ENCODE results near the gene RNF144A.
"Not testable (repeated sequence)": the region's sequence is repeated elsewhere in the genome, so short reads cannot be mapped to it uniquely, and the experiment has no call there.

Gene RNF144A

DNA sequence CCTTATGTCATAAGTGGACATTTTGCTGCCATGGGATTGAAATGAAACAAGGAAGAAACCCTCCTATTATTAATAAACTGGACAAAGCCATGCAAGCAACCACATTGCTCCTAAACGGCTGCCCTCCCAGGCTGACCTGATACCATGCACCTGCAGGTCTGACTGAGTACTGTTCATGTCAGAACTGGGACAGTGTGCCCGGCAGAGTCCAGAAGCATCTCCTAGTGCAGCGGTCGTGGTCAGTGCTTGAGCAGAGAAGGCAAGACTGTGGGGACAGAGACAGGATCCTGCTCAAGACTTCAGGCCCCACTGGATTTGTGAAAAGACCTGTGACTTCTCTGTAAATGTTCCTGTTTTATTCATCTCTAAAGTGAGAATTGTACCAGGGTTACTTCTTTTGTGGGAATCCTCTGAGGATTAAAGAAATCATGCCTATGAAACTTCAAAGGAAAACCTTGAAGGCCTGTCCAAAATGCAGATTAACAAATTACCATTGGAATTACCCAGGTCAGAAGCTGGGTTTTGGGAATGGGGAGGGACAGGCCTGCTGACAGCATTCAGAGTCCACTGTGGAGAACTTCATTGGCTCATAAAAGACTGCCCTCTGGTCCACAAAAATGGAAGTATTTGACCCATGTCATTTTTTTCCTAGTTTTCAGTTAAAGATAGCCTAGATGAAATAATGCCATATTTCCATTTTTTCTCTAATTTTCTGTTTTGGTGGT lies 13.9 kb downstream of the RNF144A start:
- H3K27me3 Mint-ChIP-seq = no peaks in the 10 kb centered on the region
- peaks cover 74% of the 10 kb centered on the region for H3K4me1 Mint-ChIP-seq (ENCODE audit: low read depth)
- H3K9me3 Mint-ChIP-seq = peaks cover 9% of the 10 kb centered on the region
- H3K36me3 Mint-ChIP-seq (ENCODE audit: low read depth) = peaks cover 51% of the 10 kb centered on the region
- H3K4me3 Mint-ChIP-seq = no peak overlapping the region
- DNase-seq = no peak
- H3K27ac Mint-ChIP-seq = no peak overlapping the region

DNA sequence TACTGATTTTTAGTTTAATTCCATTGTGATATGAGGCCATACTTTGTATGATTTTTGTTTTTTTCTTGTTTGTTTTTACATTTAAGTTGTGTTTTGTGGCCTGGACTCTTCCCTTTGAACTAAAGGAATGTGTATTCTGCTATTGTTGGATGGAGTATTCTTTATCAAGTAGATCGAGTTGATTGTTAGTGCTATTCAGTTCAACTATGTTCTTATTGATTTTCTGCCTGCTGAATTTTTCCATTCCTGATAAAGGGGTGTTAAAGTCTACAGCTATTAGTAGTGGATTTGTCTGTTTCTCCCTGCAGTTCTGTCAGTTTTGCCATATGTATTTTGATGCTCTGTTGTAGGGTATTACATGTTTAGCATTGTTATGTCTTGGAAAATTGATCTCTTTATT lies 14.5 kb downstream of the RNF144A start:
- Mint-ChIP-seq H3K27ac (no peak overlapping the region), H3K36me3 (ENCODE audit: low read depth) (peaks cover 44% of the 10 kb centered on the region), H3K4me1 (ENCODE audit: low read depth) (peaks cover 76% of the 10 kb centered on the region), H3K27me3 (no peaks in the 10 kb centered on the region), H3K9me3 (peaks cover 9% of the 10 kb centered on the region), H3K4me3 (no peak overlapping the region)
- no peak for DNase-seq

DNA sequence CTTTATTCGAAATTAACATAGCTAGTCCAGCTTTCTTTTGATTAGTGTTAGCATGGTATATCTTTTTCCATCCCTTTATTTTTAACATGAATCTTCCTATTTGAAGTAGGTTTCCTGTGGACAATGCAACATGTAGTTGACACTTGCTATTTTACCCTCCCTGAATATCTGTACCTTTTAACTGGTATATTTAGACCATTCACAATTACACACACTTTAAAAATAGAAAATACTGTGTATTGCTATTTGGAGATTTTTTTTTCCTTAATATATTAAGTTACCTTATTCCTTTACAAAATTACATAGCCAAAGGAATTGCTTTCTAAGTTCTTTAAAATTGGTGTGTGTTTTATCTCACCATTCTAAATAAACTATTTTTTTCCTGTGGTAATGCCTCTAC lies 15.0 kb downstream of the RNF144A start:
- Mint-ChIP-seq H3K27me3 (no peaks in the 10 kb centered on the region), H3K36me3 (ENCODE audit: low read depth) (peaks cover 40% of the 10 kb centered on the region), H3K27ac (no peak overlapping the region), H3K4me3 (no peak overlapping the region), H3K9me3 (peaks cover 9% of the 10 kb centered on the region), H3K4me1 (ENCODE audit: low read depth) (peaks cover 76% of the 10 kb centered on the region)
- DNase-seq = no peak

DNA sequence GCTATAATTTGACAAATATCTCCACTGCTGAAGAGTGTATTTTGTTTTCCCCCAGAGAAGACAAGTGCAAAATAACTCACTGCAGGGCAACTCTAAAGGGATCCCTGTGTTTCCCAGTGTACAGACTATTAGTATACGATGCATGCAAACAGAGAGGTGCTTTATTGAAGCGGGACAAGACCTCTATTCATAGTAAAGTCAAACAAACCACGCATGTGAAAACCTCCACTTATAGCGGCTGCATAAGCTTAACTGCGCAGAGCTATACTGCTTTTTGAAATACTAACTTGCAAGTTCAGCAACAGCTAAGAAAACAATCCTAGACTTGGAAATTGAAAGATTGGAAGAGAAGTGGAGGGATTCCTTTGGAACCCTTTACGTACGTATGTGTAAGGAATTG lies 15.6 kb downstream of the RNF144A start:
- Mint-ChIP-seq H3K27ac (no peak overlapping the region), H3K4me1 (ENCODE audit: low read depth) (peaks cover 80% of the 10 kb centered on the region)

DNA sequence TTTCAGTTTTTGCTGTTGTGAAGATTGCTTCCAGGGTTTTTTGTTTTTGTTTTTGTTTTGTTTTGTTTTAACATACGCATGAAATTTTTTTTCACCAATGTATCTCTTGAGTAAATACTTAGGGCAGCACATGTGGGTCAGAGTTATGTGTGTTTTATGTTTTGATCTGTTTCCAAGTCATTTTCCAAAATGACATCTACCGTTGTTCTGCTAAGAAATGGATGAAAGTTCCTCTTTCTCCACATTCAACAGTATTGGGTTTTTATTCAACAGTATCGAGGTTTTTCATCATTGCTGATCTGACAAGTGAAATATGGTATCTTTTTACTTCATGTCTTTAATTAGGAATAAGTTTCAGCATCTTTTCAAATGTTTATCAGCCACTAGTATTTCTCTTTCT lies 16.7 kb downstream of the RNF144A start:
- Mint-ChIP-seq H3K36me3 (ENCODE audit: low read depth) (peaks cover 25% of the 10 kb centered on the region), H3K27me3 (no peaks in the 10 kb centered on the region), H3K9me3 (peaks cover 3% of the 10 kb centered on the region), H3K4me3 (no peak overlapping the region), H3K27ac (no peak overlapping the region), H3K4me1 (ENCODE audit: low read depth) (peaks cover 76% of the 10 kb centered on the region)
- no peak for DNase-seq

More for the DNA sequence above, 15.6 kb downstream of the RNF144A start:
- H3K4me3 Mint-ChIP-seq = no peak overlapping the region
- peaks cover 33% of the 10 kb centered on the region for H3K36me3 Mint-ChIP-seq (ENCODE audit: low read depth)
- H3K9me3 Mint-ChIP-seq = peaks cover 9% of the 10 kb centered on the region
- H3K27me3 Mint-ChIP-seq = no peaks in the 10 kb centered on the region
- DNase-seq = no peak

DNA sequence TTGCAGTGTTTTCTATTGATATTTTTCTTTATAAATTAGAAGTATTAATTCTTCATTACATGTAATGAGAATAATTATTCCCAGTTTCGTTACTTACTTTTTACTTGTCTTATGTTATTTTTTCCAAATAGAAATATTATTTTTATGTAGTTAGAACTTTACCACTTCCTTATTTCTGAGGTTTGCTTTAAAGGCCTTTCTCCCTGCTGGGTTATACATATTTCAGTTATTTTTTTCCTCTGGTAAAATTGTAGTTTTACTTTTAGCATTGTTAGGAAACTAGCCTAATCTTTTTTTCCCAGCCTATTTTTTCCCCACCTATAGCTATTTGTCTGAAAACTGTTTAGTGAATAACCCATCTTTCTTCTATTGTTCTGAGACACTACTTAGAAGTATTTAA lies 17.1 kb downstream of the RNF144A start:
- Mint-ChIP-seq H3K36me3 (ENCODE audit: low read depth) (peaks cover 22% of the 10 kb centered on the region), H3K27ac (no peak overlapping the region), H3K4me3 (no peak overlapping the region), H3K4me1 (ENCODE audit: low read depth) (peaks cover 76% of the 10 kb centered on the region), H3K9me3 (peaks cover 3% of the 10 kb centered on the region), H3K27me3 (no peaks in the 10 kb centered on the region)
- no peak for DNase-seq

DNA sequence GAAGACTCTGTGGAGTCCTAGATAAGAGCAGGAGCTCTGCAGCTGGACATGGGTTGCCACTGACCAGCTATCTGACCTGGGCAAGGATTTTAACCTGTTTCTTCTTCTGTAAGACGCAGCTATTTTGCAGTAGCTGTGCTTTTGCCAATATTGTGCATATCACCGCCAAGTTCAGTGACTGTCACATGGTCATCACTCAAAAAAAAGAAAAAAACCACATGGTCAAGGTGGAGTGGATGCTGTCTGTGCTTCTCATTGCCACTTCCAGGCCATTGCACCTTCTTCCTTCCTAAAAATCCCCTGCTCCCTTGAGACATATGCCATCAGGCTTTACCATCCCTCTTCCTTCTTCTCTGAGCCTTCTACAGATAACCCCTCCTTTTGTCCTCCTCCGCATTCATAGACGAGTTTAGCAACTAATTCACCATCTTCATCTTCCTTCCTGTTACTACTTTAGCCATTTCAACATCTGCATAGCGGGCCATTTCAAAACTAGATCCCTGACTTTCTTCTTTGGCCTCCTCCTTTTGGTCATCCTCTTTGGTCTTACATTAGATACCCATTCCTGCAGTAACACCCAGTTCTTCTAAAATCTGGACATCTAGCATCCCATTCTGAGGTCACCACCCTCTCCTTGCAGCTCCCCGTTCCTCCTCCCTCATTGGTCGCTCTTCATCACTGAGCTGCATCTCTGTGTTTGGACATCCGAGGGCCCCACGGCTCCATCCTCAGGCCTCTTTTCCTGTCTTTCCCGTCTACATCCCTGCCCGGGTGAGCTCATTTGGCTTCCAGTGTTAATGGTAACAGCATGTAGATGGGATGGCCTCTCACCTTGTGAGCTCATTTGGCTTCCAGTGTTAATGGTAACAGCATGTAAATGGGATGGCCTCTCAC lies 17.8 kb downstream of the RNF144A start:
- Mint-ChIP-seq H3K36me3 (ENCODE audit: low read depth) (peaks cover 18% of the 10 kb centered on the region), H3K27ac (no peak overlapping the region)

DNA sequence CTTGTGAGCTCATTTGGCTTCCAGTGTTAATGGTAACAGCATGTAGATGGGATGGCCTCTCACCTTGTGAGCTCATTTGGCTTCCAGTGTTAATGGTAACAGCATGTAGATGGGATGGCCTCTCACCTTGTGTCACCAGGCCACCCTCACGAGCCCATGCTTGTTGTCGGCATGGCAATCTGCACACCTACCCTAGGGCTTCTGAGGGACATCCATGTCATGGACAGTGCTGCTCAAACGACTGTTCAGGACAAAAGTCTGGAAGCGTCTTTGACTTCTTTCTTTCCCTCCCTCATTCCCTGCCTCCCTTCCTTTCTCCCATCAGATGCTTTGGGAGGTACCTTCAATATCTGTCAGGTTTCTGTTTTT lies 18.4 kb downstream of the RNF144A start:
- DNase-seq, H3K9me3 Mint-ChIP-seq, H3K4me3 Mint-ChIP-seq, H3K27me3 Mint-ChIP-seq, H3K27ac Mint-ChIP-seq: not testable (repeated sequence)
- H3K4me1 Mint-ChIP-seq (ENCODE audit: low read depth) = peaks cover 69% of the 10 kb centered on the region
- peaks cover 17% of the 10 kb centered on the region for H3K36me3 Mint-ChIP-seq (ENCODE audit: low read depth)

More for the DNA sequence above, 17.8 kb downstream of the RNF144A start:
- H3K9me3 Mint-ChIP-seq = peaks cover 3% of the 10 kb centered on the region
- peaks cover 70% of the 10 kb centered on the region for H3K4me1 Mint-ChIP-seq (ENCODE audit: low read depth)
- no peak overlapping the region for H3K4me3 Mint-ChIP-seq
- H3K27me3 Mint-ChIP-seq = no peaks in the 10 kb centered on the region
- DNase-seq = no peak

DNA sequence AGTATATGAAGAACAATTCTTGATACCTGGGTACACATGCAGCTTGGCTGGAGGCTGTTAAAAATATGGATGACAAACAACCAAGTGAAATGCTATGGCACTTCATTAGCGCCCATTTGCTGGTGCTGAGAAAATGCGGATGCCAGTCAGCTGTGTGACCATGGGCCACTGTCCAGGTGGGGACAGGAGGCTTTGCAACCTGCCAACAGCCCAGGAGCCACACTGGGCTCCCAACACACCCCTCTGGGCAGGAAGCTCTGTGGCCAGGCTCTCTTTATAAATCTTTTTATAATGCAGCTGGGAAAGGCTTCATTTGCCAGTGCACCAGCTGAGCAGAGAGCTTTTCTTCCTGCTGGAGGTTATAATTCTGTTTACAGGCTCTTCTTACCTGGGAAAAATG lies 19.9 kb downstream of the RNF144A start:
- H3K4me1 Mint-ChIP-seq (ENCODE audit: low read depth) = peaks cover 61% of the 10 kb centered on the region
- H3K27ac Mint-ChIP-seq = no peak overlapping the region

DNA sequence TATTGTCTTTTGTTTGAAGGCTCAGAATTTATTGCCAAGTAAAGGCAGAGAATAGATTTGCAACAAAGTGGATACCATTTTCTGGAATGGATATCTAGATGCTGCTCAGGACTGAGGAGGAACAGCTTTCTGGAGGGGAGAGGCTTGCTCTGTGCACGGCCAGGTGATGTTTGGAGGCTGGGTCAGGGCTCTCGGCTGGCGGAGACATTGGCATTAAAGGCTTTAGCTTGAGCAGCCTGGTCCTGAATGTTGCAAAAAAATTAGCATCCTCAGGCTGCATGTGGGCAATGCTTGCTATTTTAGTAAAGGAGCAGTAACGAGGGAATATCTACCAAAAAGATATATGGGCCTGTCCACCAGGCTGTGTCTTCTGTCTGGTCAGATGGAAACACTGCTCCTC lies 20.4 kb downstream of the RNF144A start:
- DNase-seq = no peak
- Mint-ChIP-seq H3K4me3 (no peak overlapping the region), H3K27me3 (no peaks in the 10 kb centered on the region), H3K9me3 (no peaks in the 10 kb centered on the region), H3K4me1 (ENCODE audit: low read depth) (peaks cover 60% of the 10 kb centered on the region), H3K27ac (no peak overlapping the region), H3K36me3 (ENCODE audit: low read depth) (peaks cover 22% of the 10 kb centered on the region)

More for the DNA sequence above, 19.9 kb downstream of the RNF144A start:
- H3K27me3 Mint-ChIP-seq = no peaks in the 10 kb centered on the region
- no peaks in the 10 kb centered on the region for H3K9me3 Mint-ChIP-seq
- peaks cover 19% of the 10 kb centered on the region for H3K36me3 Mint-ChIP-seq (ENCODE audit: low read depth)
- no peak for DNase-seq
- no peak overlapping the region for H3K4me3 Mint-ChIP-seq

DNA sequence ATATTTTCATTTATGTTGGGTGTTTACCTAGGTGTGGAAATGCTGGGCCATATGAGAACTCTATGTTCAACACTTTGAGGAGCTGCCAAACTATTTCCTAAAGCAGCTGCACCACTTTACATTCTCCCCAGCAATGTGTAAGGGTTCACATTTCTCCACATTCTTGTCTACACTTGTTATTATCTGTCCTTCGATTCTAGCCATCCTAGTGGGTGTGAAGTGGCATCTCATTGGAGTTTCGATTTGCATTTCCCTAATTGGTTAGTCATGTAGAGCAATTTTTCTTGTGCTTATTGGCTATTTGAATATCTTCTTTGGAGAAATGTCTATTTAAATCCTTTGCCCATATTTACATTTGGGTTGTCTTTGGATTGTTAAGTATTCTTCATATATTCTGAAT lies 21.9 kb downstream of the RNF144A start:
- peaks cover 37% of the 10 kb centered on the region for H3K36me3 Mint-ChIP-seq (ENCODE audit: low read depth)
- no peak overlapping the region for H3K27ac Mint-ChIP-seq
- H3K27me3 Mint-ChIP-seq = no peaks in the 10 kb centered on the region
- no peaks in the 10 kb centered on the region for H3K9me3 Mint-ChIP-seq
- DNase-seq = no peak
- peaks cover 59% of the 10 kb centered on the region for H3K4me1 Mint-ChIP-seq (ENCODE audit: low read depth)
- no peak overlapping the region for H3K4me3 Mint-ChIP-seq

DNA sequence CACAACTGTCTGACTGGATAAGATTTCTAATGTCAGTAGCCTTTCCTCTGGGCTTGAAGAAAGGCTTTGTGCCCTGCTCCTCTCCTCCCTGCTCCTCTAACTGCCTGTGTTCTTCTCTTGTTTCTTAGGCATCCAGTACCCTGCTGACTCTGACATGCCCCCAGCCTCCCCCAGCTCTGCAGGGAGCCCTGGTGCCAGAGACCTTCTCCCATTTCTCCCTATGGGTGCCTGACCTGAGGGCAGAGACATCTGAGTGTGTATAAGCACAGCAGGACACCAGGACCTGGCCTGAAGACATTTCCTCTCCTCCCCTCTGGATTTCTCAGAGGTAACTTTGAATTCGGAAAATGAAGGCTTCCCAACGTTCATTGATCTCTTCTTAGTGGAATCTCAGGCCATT lies 23.6 kb downstream of the RNF144A start:
- Mint-ChIP-seq H3K4me3 (no peak overlapping the region), H3K27me3 (no peaks in the 10 kb centered on the region), H3K27ac (no peak overlapping the region), H3K36me3 (ENCODE audit: low read depth) (peaks cover 53% of the 10 kb centered on the region), H3K4me1 (ENCODE audit: low read depth) (peaks cover 63% of the 10 kb centered on the region), H3K9me3 (no peaks in the 10 kb centered on the region)
- no peak for DNase-seq

DNA sequence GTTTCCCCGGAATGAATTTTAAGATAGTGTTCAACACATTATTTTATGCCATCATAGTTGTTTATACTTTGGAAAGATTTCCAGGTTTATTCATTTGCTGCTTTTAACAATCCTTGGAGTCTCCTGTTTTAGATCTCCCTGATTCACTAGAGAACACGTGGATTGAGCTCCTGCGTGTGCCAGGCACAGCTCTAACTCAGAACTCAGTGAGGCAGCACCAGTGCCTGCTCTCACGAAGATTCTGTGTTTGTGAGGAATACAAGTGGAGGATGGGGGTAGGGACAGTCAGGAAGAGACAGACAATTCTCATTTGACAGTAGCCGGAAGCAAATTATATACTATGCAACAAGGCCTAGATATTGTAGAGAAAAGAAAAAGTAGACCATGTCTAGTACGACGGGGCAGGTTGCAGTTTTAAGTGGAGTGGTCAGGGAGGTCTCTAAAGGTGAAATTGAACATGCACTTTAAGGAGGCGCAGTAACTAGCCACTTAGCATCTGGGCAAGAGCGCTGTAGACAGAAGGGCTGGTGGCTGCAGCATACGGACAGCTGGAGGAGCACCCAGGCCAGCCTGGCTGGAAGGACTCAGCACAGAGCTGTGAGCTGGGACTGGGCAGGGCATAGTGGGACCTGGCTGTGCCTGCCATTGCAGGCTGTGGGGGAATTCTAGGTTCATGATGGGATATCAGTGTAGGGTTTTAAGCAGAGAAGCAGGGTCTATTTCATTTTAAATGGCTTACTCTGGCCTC lies 24.3 kb downstream of the RNF144A start:
- no peak overlapping the region for H3K27ac Mint-ChIP-seq
- H3K4me3 Mint-ChIP-seq = no peak overlapping the region
- H3K27me3 Mint-ChIP-seq = no peaks in the 10 kb centered on the region
- H3K9me3 Mint-ChIP-seq = no peaks in the 10 kb centered on the region
- peaks cover 61% of the 10 kb centered on the region for H3K4me1 Mint-ChIP-seq (ENCODE audit: low read depth)
- DNase-seq = no peak
- H3K36me3 Mint-ChIP-seq (ENCODE audit: low read depth) = peaks cover 55% of the 10 kb centered on the region

DNA sequence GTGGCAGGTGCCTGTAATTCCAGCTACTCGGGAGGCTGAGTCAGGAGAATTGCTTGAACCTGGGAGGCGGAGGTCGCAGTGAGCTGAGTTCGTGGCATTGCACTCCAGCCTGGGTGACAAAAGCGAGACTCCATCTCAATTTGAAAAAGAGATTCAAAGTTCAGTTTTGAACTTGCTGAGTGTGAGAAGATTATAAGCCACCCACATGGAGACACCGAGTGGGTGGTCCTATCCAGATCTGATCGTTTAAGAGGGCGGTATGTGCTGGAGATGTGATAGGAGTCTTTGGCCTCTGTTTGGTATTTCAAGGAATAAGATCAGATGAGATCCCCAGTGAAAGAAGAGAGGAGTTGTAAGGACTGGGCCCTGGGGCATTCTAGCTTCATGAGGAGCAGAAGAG lies 25.6 kb downstream of the RNF144A start:
- peaks cover 58% of the 10 kb centered on the region for H3K36me3 Mint-ChIP-seq (ENCODE audit: low read depth)
- H3K27ac Mint-ChIP-seq = peak overlapping the region; percentile 23
- peaks cover 54% of the 10 kb centered on the region for H3K4me1 Mint-ChIP-seq (ENCODE audit: low read depth)
- no peaks in the 10 kb centered on the region for H3K27me3 Mint-ChIP-seq
- DNase-seq = no peak
- no peaks in the 10 kb centered on the region for H3K9me3 Mint-ChIP-seq
- H3K4me3 Mint-ChIP-seq = no peak overlapping the region

Measured in activated T-cell treated with anti-CD3 and anti-CD28 coated beads, Interleukin-2, amount 50 U/mL, for 24 hours (primary cell).